ENCODE data around the gene SPTBN4. TPM values are rescaled to one million over a fixed set of nuclear protein-coding genes. Genes with fewer than 3 reads are reported as not detected.

SPTBN4 gene
- total RNA-seq, 1 donor from 2014 or later = 0.43 TPM

GRCh38 chr19:40501599-40501998 is 34.8 kb downstream of the SPTBN4 start:
- intact Hi-C loops (cut with DNase I) = no loop called here
- H3K4me3 ChIP-seq = no peak overlapping the region
- no peak overlapping the region for H3K27ac ChIP-seq
- H3K4me1 ChIP-seq = no peaks in the 10 kb centered on the region
- H3K36me3 ChIP-seq = no peaks in the 10 kb centered on the region
- H3K9me3 ChIP-seq = no peaks in the 10 kb centered on the region
- no peak for TF ChIP-seq CTCF (IDR thresholded peaks at IDR 0.05)
- DNase-seq (ENCODE audit: low spot score in 2 of 2) = no peak
- H3K27me3 ChIP-seq = no peaks in the 10 kb centered on the region

GRCh38 chr19:40502081-40502480 is 35.3 kb downstream of the SPTBN4 start:
- Histone ChIP-seq H3K27me3 (no peaks in the 10 kb centered on the region), H3K36me3 (no peaks in the 10 kb centered on the region), H3K27ac (no peak overlapping the region), H3K4me3 (no peak overlapping the region), H3K4me1 (no peaks in the 10 kb centered on the region), H3K9me3 (no peaks in the 10 kb centered on the region)
- intact Hi-C loops (cut with DNase I) = no loop called here
- no peak for DNase-seq (ENCODE audit: low spot score in 2 of 2)
- TF ChIP-seq CTCF (IDR thresholded peaks at IDR 0.05) = no peak

- no peaks in the 10 kb centered on the region for H3K27me3 ChIP-seq
- no peak overlapping the region for H3K27ac ChIP-seq
- DNase-seq (ENCODE audit: low spot score in 2 of 2) = no peak
- intact Hi-C loops (cut with DNase I) = no loop called here
- H3K4me1 ChIP-seq = no peaks in the 10 kb centered on the region
- TF ChIP-seq CTCF (IDR thresholded peaks at IDR 0.05) = no peak
- H3K4me3 ChIP-seq = no peak overlapping the region
- H3K36me3 ChIP-seq = no peaks in the 10 kb centered on the region
- H3K9me3 ChIP-seq = no peaks in the 10 kb centered on the region
Observed at GRCh38 chr19:40502647-40503319, 36.0 kb downstream of the SPTBN4 start.

- no peaks in the 10 kb centered on the region for H3K9me3 ChIP-seq
- no peak for DNase-seq (ENCODE audit: low spot score in 2 of 2)
- no peaks in the 10 kb centered on the region for H3K27me3 ChIP-seq
- TF ChIP-seq CTCF (IDR thresholded peaks at IDR 0.05) = no peak
- no peaks in the 10 kb centered on the region for H3K4me1 ChIP-seq
- no peak overlapping the region for H3K27ac ChIP-seq
- no peak overlapping the region for H3K4me3 ChIP-seq
- H3K36me3 ChIP-seq = no peaks in the 10 kb centered on the region
- intact Hi-C loops (cut with DNase I) = no loop called here
Observed at GRCh38 chr19:40503320-40503695, 36.5 kb downstream of the SPTBN4 start.

- TF ChIP-seq CTCF (IDR thresholded peaks at IDR 0.05) = no peak
- Histone ChIP-seq H3K36me3 (no peaks in the 10 kb centered on the region), H3K27ac (no peak overlapping the region), H3K4me3 (no peak overlapping the region), H3K9me3 (no peaks in the 10 kb centered on the region), H3K4me1 (no peaks in the 10 kb centered on the region), H3K27me3 (no peaks in the 10 kb centered on the region)
- DNase-seq (ENCODE audit: low spot score in 2 of 2) = no peak
- intact Hi-C loops (cut with DNase I) = no loop called here
Observed at GRCh38 chr19:40506099-40506498, 39.3 kb downstream of the SPTBN4 start.

- no peaks in the 10 kb centered on the region for H3K36me3 ChIP-seq
- TF ChIP-seq CTCF (IDR thresholded peaks at IDR 0.05) = no peak
- no peak overlapping the region for H3K4me3 ChIP-seq
- no peak for DNase-seq (ENCODE audit: low spot score in 2 of 2)
- peaks cover 2 to 5% of the 10 kb centered on the region in 2 donors for H3K4me1 ChIP-seq
- intact Hi-C loops (cut with DNase I) = no loop called here
- no peak overlapping the region for H3K27ac ChIP-seq
- H3K27me3 ChIP-seq = peaks cover 5% of the 10 kb centered on the region
- H3K9me3 ChIP-seq = no peaks in the 10 kb centered on the region
Observed at GRCh38 chr19:40507892-40508291, 41.1 kb downstream of the SPTBN4 start.
